ENCODE data around the gene TFAM.

Gene TFAM

GRCh38 chr10:58384999-58385783, at the start of gene TFAM:
Gene TFAM, plus strand, starts transcription at chr10:58385410. Its CDS starts 138 bp downstream, at chr10:58385548.
- peak; percentile 93 to 94 for DNase-seq (ENCODE audit: low read depth in 2 of 2)

GRCh38 chr10:58336242-58336641, 49.0 kb upstream of the TFAM start:
- no peak for DNase-seq (ENCODE audit: low read depth in 2 of 2)

- no peak for DNase-seq (ENCODE audit: low read depth in 2 of 2)
Observed at GRCh38 chr10:58341422-58341821, 43.8 kb upstream of the TFAM start.

GRCh38 chr10:58341947-58342346, 43.3 kb upstream of the TFAM start:
- no peak for DNase-seq (ENCODE audit: low read depth in 2 of 2)

GRCh38 chr10:58347967-58348366, 37.2 kb upstream of the TFAM start:
- no peak for DNase-seq (ENCODE audit: low read depth in 2 of 2)

- no peak for DNase-seq (ENCODE audit: low read depth in 2 of 2)
Observed at GRCh38 chr10:58348571-58349033, 36.6 kb upstream of the TFAM start.

- DNase-seq (ENCODE audit: low read depth in 2 of 2): no peak
Observed at GRCh38 chr10:58350023-58350422, 35.2 kb upstream of the TFAM start.

- DNase-seq (ENCODE audit: low read depth in 2 of 2): no peak
Observed at GRCh38 chr10:58350619-58351323, 34.4 kb upstream of the TFAM start.

GRCh38 chr10:58351616-58352578, 33.3 kb upstream of the TFAM start:
- DNase-seq (ENCODE audit: low read depth in 2 of 2): no peak

GRCh38 chr10:58352956-58353610, 32.1 kb upstream of the TFAM start:
- DNase-seq (ENCODE audit: low read depth in 2 of 2): no peak

- no peak for DNase-seq (ENCODE audit: low read depth in 2 of 2)
Observed at GRCh38 chr10:58356756-58357155, 28.5 kb upstream of the TFAM start.

GRCh38 chr10:58358314-58358933, 26.8 kb upstream of the TFAM start:
- no peak for DNase-seq (ENCODE audit: low read depth in 2 of 2)

- no peak for DNase-seq (ENCODE audit: low read depth in 2 of 2)
Observed at GRCh38 chr10:58358947-58359346, 26.3 kb upstream of the TFAM start.

- no peak for DNase-seq (ENCODE audit: low read depth in 2 of 2)
Observed at GRCh38 chr10:58359541-58359940, 25.7 kb upstream of the TFAM start.

- DNase-seq (ENCODE audit: low read depth in 2 of 2): no peak
Observed at GRCh38 chr10:58360412-58361004, 24.7 kb upstream of the TFAM start.

- no peak for DNase-seq (ENCODE audit: low read depth in 2 of 2)
Observed at GRCh38 chr10:58361353-58361752, 23.9 kb upstream of the TFAM start.

GRCh38 chr10:58362027-58362789, 23.0 kb upstream of the TFAM start:
- DNase-seq (ENCODE audit: low read depth in 2 of 2): no peak

- no peak for DNase-seq (ENCODE audit: low read depth in 2 of 2)
Observed at GRCh38 chr10:58367069-58367468, 18.1 kb upstream of the TFAM start.

GRCh38 chr10:58371473-58371872, 13.7 kb upstream of the TFAM start:
- no peak for DNase-seq (ENCODE audit: low read depth in 2 of 2)
